Measurements from ENCODE around the gene PNPLA3. TPM values are rescaled to one million over a fixed set of nuclear protein-coding genes. Genes with fewer than 3 reads are reported as not detected.
A peak's percentile ranks its signal among the peaks of the same experiment; 100 is the strongest.

The PNPLA3 gene
- polyA plus RNA-seq, 1 of the 3 experiments (the other 2 are of a cell fraction) = 3.2 TPM

- H3K9me2 ChIP-seq = no peaks in the 10 kb centered on the region
Measured at GRCh38 chr22:43895986-43896645, 27.5 kb upstream of the PNPLA3 start.

GRCh38 chr22:43897751-43898261, 25.8 kb upstream of the PNPLA3 start:
- H3K36me3 ChIP-seq (replicated peaks in 1 of 2; ENCODE audit: control insufficient read depth in 1 of 2, insufficient read depth in 2 of 2, low read length in 1 of 2) = no peaks in the 10 kb centered on the region
- H3K79me2 ChIP-seq (ENCODE audit: insufficient read depth) = no peaks in the 10 kb centered on the region
- H3K9ac ChIP-seq = no peak overlapping the region; the same call in 1 of the 2 replicates
- peak overlapping the region; percentile 26; the same call in 1 of the 2 replicates for H3K4me2 ChIP-seq
- H3K27me3 ChIP-seq (ENCODE audit: insufficient read depth) = no peaks in the 10 kb centered on the region
- H3F3A ChIP-seq (replicated peaks; ENCODE audit: insufficient read depth) = peaks cover 5% of the 10 kb centered on the region
- H3K9me3 ChIP-seq = no peaks in the 10 kb centered on the region
- DNase-seq = no peak
- CTCF ChIA-PET = interaction anchor here (0.6 to 3.6 kb wide), 5 partner anchors 9 to 361 kb away, joined by 4 to 11 read pairs (median 5); no protein-coding TSS in a partner anchor
- no peak overlapping the region for H3K4me3 ChIP-seq (ENCODE audit: low read depth in 2 of 2, low read length in 1 of 2)
- H2AFZ ChIP-seq (ENCODE audit: low read depth) = 0 out of 2 replicates have a peak overlapping the region, but pooled peaks have one; percentile 58
- peaks cover 0 to 20% of the 10 kb centered on the region in 2 experiments; a peak in 2 of 4 replicates for H3K4me1 ChIP-seq (ENCODE audit: control insufficient read depth in 1 of 2, insufficient read depth in 2 of 2, low read depth in 1 of 2, low read length in 1 of 2)
- WGBS (ENCODE audit: low lambda C conversion rate) = 28% methylated on average over 6 of the region's 12 CpGs
- POLR2A ChIA-PET = no interaction called here
- peak overlapping the region in 1 of 2 experiments; percentile 74; a peak in 2 of 4 replicates for H3K27ac ChIP-seq (ENCODE audit: low read depth in 2 of 2, low read length in 1 of 2)
- no peak for TF ChIP-seq TAF1 (IDR thresholded peaks at IDR 0.05; ENCODE audit: borderline replicate concordance, low read depth, low read length)
- peak in 1 of 2 experiments; percentile 50; a peak in 1 of 4 replicates for TF ChIP-seq EP300 (IDR thresholded peaks at IDR 0.05; ENCODE audit: borderline replicate concordance in 1 of 2, low read depth in 1 of 2, low read length in 1 of 2)
- TF ChIP-seq TCF12 (IDR thresholded peaks at IDR 0.05) = peak; percentile 49; the same call in 1 of the 2 replicates
- TF ChIP-seq GABPA (IDR thresholded peaks at IDR 0.05; ENCODE audit: low read depth) = no peak
- TF ChIP-seq FOXM1 (IDR thresholded peaks at IDR 0.05; ENCODE audit: low read depth) = no peak
- peak; percentile 55 for TF ChIP-seq NFIC (IDR thresholded peaks at IDR 0.05; ENCODE audit: borderline replicate concordance)
- TF ChIP-seq MAX (IDR thresholded peaks at IDR 0.05; ENCODE audit: low read depth) = 0 out of 2 replicates have a peak, but pooled peaks have one; percentile 40
- TF ChIP-seq FOXJ3 (CRISPR knock-in tag; IDR thresholded peaks at IDR 0.05) = no peak
- no peak for TF ChIP-seq RFX5 (IDR thresholded peaks at IDR 0.05; ENCODE audit: low read length)
- no peak for TF ChIP-seq CHD2 (IDR thresholded peaks at IDR 0.05; ENCODE audit: low read length, partially characterized antibody)
- TF ChIP-seq FOSL2 (IDR thresholded peaks at IDR 0.05; ENCODE audit: borderline replicate concordance, low read depth) = peak; percentile 94
- TF ChIP-seq RCOR1 (IDR thresholded peaks at IDR 0.05; ENCODE audit: low read length) = no peak
- TF ChIP-seq YY1 (IDR thresholded peaks at IDR 0.05; ENCODE audit: low read depth) = no peak
- no peak for TF ChIP-seq SIN3A (IDR thresholded peaks at IDR 0.05; ENCODE audit: borderline replicate concordance, low read depth, low read length)
- peak; percentile 76 for TF ChIP-seq JUND (IDR thresholded peaks at IDR 0.05)
- no peak for TF ChIP-seq USF1 (IDR thresholded peaks at IDR 0.05; ENCODE audit: borderline replicate concordance, low read depth)
- H3K9me2 ChIP-seq = no peaks in the 10 kb centered on the region
- no peaks in the 10 kb centered on the region for H4K20me1 ChIP-seq (ENCODE audit: insufficient read depth)

More at GRCh38 chr22:43895986-43896645, 27.5 kb upstream of the PNPLA3 start:
- H3K27me3 ChIP-seq (ENCODE audit: insufficient read depth) = no peaks in the 10 kb centered on the region; the same call in 1 of the 2 replicates
- peaks cover 0 to 12% of the 10 kb centered on the region in 2 experiments; a peak in 2 of 4 replicates for H3K4me1 ChIP-seq (ENCODE audit: control insufficient read depth in 1 of 2, insufficient read depth in 2 of 2, low read depth in 1 of 2, low read length in 1 of 2)
- H3K36me3 ChIP-seq (replicated peaks in 1 of 2; ENCODE audit: control insufficient read depth in 1 of 2, insufficient read depth in 2 of 2, low read length in 1 of 2) = no peaks in the 10 kb centered on the region
- TF ChIP-seq EP300 (IDR thresholded peaks at IDR 0.05; ENCODE audit: borderline replicate concordance in 1 of 2, low read depth in 1 of 2, low read length in 1 of 2) = no peak
- TF ChIP-seq USF1 (IDR thresholded peaks at IDR 0.05; ENCODE audit: borderline replicate concordance, low read depth) = no peak
- TF ChIP-seq NRF1 (IDR thresholded peaks at IDR 0.05; ENCODE audit: low read depth, low read length) = no peak
- TF ChIP-seq ELF1 (IDR thresholded peaks at IDR 0.05) = no peak
- no peak for TF ChIP-seq FOXM1 (IDR thresholded peaks at IDR 0.05; ENCODE audit: low read depth)
- TF ChIP-seq SIN3A (IDR thresholded peaks at IDR 0.05; ENCODE audit: borderline replicate concordance, low read depth, low read length) = no peak
- H3K79me2 ChIP-seq (ENCODE audit: insufficient read depth) = no peaks in the 10 kb centered on the region
- H4K20me1 ChIP-seq (ENCODE audit: insufficient read depth) = no peaks in the 10 kb centered on the region
- no peak overlapping the region for H3K4me2 ChIP-seq
- no peak overlapping the region for H3K27ac ChIP-seq (ENCODE audit: low read depth in 2 of 2, low read length in 1 of 2)
- no peak overlapping the region for H2AFZ ChIP-seq (ENCODE audit: low read depth)
- POLR2A ChIA-PET = no interaction called here
- CTCF ChIA-PET = interaction anchor here (1.1 to 3.6 kb wide), 3 partner anchors 11 to 730 kb away, joined by 3 to 11 read pairs (median 8); no protein-coding TSS in a partner anchor
- H3K9me3 ChIP-seq = no peaks in the 10 kb centered on the region
- H3K9ac ChIP-seq = no peak overlapping the region
- no peaks in the 10 kb centered on the region for H3F3A ChIP-seq (replicated peaks; ENCODE audit: insufficient read depth)
- 67% methylated on average over 5 of the region's 11 CpGs for WGBS (ENCODE audit: low lambda C conversion rate)
- DNase-seq = no peak
- H3K4me3 ChIP-seq (ENCODE audit: low read depth in 2 of 2, low read length in 1 of 2) = no peak overlapping the region

All from SK-N-SH (cell line).